Stimulated activated CD8-positive, alpha-beta memory T cell treated with anti-CD3 and anti-CD28 coated beads, Interleukin-15, amount 100 ng/mL, for 48 hours (primary cell): ENCODE measurements around the gene ACTR3C.
"Not testable (repeated sequence)": the region's sequence is repeated elsewhere in the genome, so short reads cannot be mapped to it uniquely, and the experiment has no call there.

ENCODE experiments used
- DNase-seq, 2 donors: peaks; one replicate each; pipeline ENCODE4 v3.0.0-alpha.2; 2020; ENCODE audit warnings: low read depth in 2 of 2

Gene ACTR3C

GRCh38 chr7:150283111-150283510, 40.2 kb downstream of the ACTR3C start:
- not testable (repeated sequence) for DNase-seq

- DNase-seq = not testable (repeated sequence)
Observed at GRCh38 chr7:150281681-150282403, 41.5 kb downstream of the ACTR3C start.

- DNase-seq = not testable (repeated sequence)
Observed at GRCh38 chr7:150278383-150278782, 45.0 kb downstream of the ACTR3C start.

GRCh38 chr7:150276132-150276695, 47.1 kb downstream of the ACTR3C start:
- DNase-seq = not testable (repeated sequence)

- not testable (repeated sequence) for DNase-seq
Observed at GRCh38 chr7:150271898-150272297, 51.4 kb downstream of the ACTR3C start.

DNA sequence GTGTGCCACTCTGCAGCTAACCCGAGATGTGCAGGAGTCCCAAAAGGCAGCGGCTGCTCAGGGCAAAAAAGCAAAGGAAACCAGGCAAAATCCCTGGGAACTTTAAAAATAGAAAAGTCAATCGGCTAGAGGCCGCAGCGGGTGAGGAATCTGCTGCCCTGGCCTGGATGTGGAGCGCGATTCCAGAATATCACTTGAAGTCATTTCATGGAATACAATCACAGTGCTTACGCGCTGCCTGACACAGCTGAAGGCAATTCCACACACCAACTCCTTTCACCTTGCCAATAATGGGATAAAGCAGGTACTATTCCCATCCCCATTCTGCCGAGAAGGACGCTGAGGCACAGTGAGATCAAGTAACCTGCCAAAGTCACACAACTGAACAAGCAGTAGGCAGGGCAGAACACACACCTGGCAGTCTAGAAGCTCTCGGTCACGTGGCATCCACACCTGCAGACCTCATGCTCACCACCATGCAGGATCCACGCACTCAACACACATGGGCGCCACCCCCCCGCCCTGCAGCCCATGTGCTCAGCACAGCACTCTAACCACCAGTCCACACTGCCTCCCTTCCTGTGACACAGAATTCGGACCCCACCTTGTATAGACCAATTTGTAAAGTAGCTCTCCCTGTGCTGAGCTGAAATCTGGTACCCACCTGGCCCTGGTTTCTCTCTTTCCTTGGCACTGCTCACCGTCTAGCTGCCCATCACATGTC, 53.1 kb downstream of the ACTR3C start:
- not testable (repeated sequence) for DNase-seq

GRCh38 chr7:150268798-150269197, 54.5 kb downstream of the ACTR3C start:
- not testable (repeated sequence) for DNase-seq

DNA sequence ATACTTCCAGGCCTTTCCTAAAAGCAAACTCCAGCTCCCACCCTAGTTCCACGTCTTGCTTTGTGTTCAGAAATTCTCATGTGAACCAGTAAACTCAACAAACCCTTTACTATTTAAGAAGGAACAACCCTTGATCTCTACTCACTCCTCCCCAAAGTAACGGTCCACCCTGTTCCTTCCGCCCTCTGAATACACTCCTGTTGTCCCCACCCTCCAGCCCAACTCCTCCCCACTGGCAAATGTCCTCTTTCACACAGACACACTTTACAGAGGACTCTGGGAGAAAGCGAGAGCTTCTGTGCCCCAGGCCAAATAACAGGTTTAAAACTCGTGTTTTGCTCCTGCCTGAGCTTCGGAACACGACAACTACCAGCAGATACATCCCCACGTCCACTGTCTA, 55.1 kb downstream of the ACTR3C start:
- DNase-seq = not testable (repeated sequence)

DNA sequence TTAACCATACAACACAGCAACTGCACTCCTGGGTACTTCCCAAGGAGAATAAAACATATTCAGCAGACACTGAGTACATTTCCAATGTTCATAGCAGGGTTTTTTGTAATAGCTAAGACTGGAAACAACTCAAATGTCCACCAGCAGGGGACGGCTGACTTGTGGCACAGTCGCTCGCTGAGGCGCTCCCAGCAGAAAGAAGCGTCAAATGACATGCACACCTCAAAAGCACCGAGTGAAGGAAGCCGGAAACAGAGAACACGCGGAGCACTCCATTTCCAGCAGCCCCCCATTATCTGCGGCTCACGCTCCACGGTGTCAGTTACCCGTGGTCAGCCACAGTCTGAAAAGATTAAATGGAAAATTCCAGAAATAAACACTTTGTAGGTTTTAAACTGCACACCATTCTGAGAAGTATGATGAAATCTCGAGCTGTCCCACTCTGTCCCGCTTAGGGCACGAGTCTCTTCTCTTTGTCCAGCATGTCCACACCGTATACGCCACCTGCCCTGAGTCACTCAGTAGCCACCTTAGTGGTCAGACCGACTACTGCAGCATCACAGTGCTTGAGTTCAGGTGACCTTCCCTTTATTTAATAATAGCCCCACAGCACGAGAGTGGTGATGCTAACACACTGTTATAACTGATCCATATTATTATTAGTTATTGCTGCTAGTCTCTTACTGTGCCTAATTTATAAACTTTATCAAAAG, 56.2 kb downstream of the ACTR3C start:
- DNase-seq = not testable (repeated sequence)

DNA sequence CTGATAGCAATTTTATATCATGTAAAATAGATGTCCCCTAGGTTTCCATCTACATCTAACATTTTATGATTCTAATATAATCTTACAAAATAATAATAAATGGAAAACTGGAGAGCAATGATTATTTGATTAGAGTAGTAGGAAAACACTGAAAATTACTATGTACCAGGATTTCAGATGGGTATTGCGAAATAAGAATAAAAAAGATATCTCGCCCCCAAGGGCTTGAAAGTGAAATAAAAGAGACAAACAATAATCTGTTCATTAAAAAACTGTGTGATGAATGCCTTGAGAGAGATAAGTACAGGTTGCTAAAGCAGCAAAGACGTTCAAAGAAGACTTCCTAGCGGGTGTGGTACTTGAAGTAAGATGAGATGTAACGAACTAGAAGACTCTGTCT, 60.7 kb downstream of the ACTR3C start:
- not testable (repeated sequence) for DNase-seq

- not testable (repeated sequence) for DNase-seq
Observed at GRCh38 chr7:150247745-150248144, 75.6 kb downstream of the ACTR3C start.

GRCh38 chr7:150245208-150245607, 78.1 kb downstream of the ACTR3C start:
- not testable (repeated sequence) for DNase-seq

- DNase-seq = not testable (repeated sequence)
Observed at GRCh38 chr7:150242935-150243334, 80.4 kb downstream of the ACTR3C start.

GRCh38 chr7:150225444-150225843, 97.9 kb downstream of the ACTR3C start:
- DNase-seq = not testable (repeated sequence)

DNA sequence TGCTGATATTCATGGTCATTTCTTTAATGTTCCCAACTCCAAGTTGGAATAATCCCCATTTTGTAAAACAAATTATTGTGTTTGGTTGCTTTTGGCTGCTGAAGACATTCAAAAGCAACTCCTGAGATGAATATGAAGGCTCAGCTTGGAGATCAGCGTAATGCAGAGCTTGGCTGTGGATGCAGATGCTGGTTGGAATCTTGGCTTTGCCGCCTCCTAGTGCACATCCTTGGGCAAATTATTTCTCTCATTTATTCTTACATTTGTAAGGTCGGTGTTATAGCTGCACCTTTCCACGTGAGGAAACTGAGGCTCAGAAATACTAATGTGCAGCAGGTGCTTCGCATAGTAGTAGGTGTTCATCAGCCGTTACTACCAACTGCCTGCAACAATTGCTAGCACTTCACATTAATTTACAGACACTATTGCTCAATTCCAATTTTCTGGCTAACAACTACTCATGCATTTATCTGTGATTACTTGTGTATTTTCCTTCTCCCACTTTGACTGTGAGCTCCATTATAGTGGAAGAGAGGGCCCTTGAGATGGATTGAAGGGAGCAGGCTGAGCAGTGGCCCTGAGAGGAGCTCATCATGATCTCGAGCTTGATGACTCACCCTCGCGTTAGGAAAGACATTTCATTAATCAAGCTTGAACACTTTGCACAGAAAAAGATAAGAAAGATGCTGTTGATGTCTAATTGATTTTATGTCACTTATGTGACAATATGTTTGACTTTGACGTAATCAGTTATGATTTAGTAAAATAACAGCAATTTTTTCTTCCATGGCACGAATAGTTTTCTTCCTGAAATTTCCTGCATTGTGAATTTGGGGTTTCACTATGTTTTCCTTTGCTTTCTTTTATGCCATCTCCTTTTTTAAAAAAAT, 101.0 kb downstream of the ACTR3C start:
- DNase-seq = not testable (repeated sequence)

DNA sequence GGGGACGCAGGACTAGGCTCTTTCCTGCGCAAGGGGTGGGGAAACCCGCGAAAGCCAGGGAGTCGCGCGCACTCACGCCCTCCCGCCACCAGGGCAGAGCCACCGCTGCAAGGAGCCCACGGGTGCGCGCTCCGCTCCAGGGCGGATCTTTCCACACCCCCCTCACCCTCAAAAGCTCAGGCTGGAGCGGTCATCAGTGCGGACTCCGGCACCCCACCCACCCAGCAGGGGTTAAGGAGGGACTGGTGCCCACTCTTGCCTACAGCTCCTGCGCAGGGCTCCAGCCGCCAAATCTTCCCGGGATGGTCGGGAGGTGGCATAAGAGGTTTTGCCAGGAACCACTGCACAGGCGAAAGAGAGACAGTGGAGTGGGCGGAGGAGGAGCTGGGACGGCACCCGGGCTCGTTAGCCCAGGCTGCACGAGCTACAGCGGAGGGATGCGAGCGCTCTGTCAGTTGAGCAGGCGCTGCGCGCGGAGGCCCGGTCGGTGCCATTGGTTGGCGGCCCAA, 102.6 kb downstream of the ACTR3C start:
- not testable (repeated sequence) for DNase-seq

GRCh38 chr7:150219941-150220658, 103.2 kb downstream of the ACTR3C start:
- DNase-seq = not testable (repeated sequence)

DNA sequence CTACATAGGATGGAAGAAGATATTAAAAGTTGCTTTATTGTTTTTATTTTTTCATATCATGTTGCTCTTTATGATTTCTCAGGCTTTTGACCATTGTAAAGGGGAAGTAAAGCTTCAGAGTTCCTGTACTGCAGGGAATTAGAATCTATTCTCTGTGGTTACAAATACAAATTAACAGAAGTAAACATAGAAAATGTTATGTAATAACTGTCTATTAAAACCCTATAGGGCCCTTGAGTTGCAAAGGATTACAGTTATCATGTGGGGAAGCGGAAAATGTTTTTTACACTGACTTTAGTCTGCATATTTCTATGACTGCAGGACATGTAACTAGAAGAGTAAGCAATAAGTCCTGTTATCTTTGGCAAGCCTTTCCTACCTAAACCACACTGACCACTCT, 116.5 kb downstream of the ACTR3C start:
- DNase-seq = not testable (repeated sequence)

GRCh38 chr7:150205866-150206265, 117.5 kb downstream of the ACTR3C start:
- not testable (repeated sequence) for DNase-seq

- DNase-seq = not testable (repeated sequence)
Observed at GRCh38 chr7:150204577-150204976, 118.8 kb downstream of the ACTR3C start.
